ENCODE data around the gene GTF2F1. TPM values are rescaled to one million over a fixed set of nuclear protein-coding genes. Genes with fewer than 3 reads are reported as not detected.
"Not testable (repeated sequence)": the region's sequence is repeated elsewhere in the genome, so short reads cannot be mapped to it uniquely, and the experiment has no call there.

The GTF2F1 gene
- total and polyA plus RNA-seq, 8 donors: 28.3 to 49.3 (median 35.9) TPM

- FAIRE-seq (no peak), ATAC-seq (peak in 3 of 4 donors; percentile 12 to 44 (median 20)), DNase-seq (peak in 1 of 6 donors; percentile 31)
- Histone ChIP-seq H3K27me3 (no peaks in the 10 kb centered on the region), H3K27ac (peak overlapping the region; percentile 14 to 73 (median 56)), H3K4me3 (peak overlapping the region; percentile 76 to 94 (median 90)), H3K9me3 (no peaks in the 10 kb centered on the region), H3K4me1 (peaks cover 0 to 6% (median 6%) of the 10 kb centered on the region in 3 donors), H3K36me3 (peaks cover 2 to 24% (median 10%) of the 10 kb centered on the region in 3 donors)
- 0% methylated on average over 6 to 7 of the region's 7 CpGs for WGBS, 2 donors
- intact Hi-C loops (cut with DNase I): no loop called here
- TF ChIP-seq CTCF (IDR thresholded peaks at IDR 0.05): no peak
Measured at GRCh38 chr19:6362027-6362350, 31.0 kb downstream of the GTF2F1 start.

- H3K9me3 ChIP-seq; FAIRE-seq; ATAC-seq; H3K4me1 ChIP-seq; intact Hi-C loops (cut with DNase I); H3K27me3 ChIP-seq; DNase-seq: not testable (repeated sequence)
- WGBS, 2 donors: 96% methylated on average over 10 of the region's 10 CpGs
- Histone ChIP-seq H3K4me3 (peak overlapping the region in 3 of 4 donors; percentile 76 to 94 (median 87)), H3K27ac (peak overlapping the region in 2 of 4 donors; percentile 67 to 73), H3K36me3 (peaks cover 0 to 13% (median 4%) of the 10 kb centered on the region in 3 donors)
Measured at GRCh38 chr19:6360857-6361216, 32.1 kb downstream of the GTF2F1 start.

GRCh38 chr19:6360445-6360844 is 32.5 kb downstream of the GTF2F1 start:
- FAIRE-seq; H3K4me1 ChIP-seq; H3K27ac ChIP-seq; DNase-seq; ATAC-seq; H3K9me3 ChIP-seq; H3K4me3 ChIP-seq; H3K36me3 ChIP-seq; H3K27me3 ChIP-seq; intact Hi-C loops (cut with DNase I): not testable (repeated sequence)
- WGBS, 2 donors: 91 to 97% methylated on average over 12 of the region's 12 CpGs

- Histone ChIP-seq H3K4me3 (no peak overlapping the region), H3K27ac (no peak overlapping the region), H3K36me3 (peaks cover 0 to 2% (median 0%) of the 10 kb centered on the region in 3 donors), H3K9me3 (no peaks in the 10 kb centered on the region), H3K4me1 (peaks cover 0 to 6% (median 6%) of the 10 kb centered on the region in 3 donors), H3K27me3 (no peaks in the 10 kb centered on the region)
- intact Hi-C loops (cut with DNase I): no loop called here
- no peak for FAIRE-seq
- DNase-seq: no peak
- ATAC-seq: no peak
- TF ChIP-seq CTCF (IDR thresholded peaks at IDR 0.05): no peak
- 84 to 88% methylated on average over 5 of the region's 5 CpGs for WGBS, 2 donors
Measured at GRCh38 chr19:6359568-6360341, 33.2 kb downstream of the GTF2F1 start.

- 39 to 49% methylated on average over 7 to 9 of the region's 9 CpGs for WGBS, 2 donors
- FAIRE-seq (no peak), ATAC-seq (no peak), DNase-seq (no peak)
- Histone ChIP-seq H3K36me3 (no peaks in the 10 kb centered on the region), H3K9me3 (no peaks in the 10 kb centered on the region), H3K27me3 (no peaks in the 10 kb centered on the region), H3K4me1 (peaks cover 0 to 6% (median 6%) of the 10 kb centered on the region in 3 donors), H3K4me3 (no peak overlapping the region), H3K27ac (no peak overlapping the region)
- intact Hi-C loops (cut with DNase I): no loop called here
- no peak for TF ChIP-seq CTCF (IDR thresholded peaks at IDR 0.05)
Measured at GRCh38 chr19:6358003-6358402, 35.0 kb downstream of the GTF2F1 start.

- ATAC-seq: no peak
- Histone ChIP-seq H3K4me1 (peaks cover 0 to under 1% (median 0%) of the 10 kb centered on the region in 3 donors), H3K27me3 (no peaks in the 10 kb centered on the region), H3K27ac (no peak overlapping the region), H3K36me3 (no peaks in the 10 kb centered on the region), H3K4me3 (no peak overlapping the region), H3K9me3 (no peaks in the 10 kb centered on the region)
- DNase-seq: peak in 1 of 6 donors; percentile 20
- intact Hi-C loops (cut with DNase I): no loop called here
- 84 to 88% methylated on average over 14 of the region's 14 CpGs for WGBS, 2 donors
- no peak for TF ChIP-seq CTCF (IDR thresholded peaks at IDR 0.05)
- no peak for FAIRE-seq
Measured at GRCh38 chr19:6357174-6357573, 35.8 kb downstream of the GTF2F1 start.

- FAIRE-seq; H3K27ac ChIP-seq; intact Hi-C loops (cut with DNase I); ATAC-seq; H3K9me3 ChIP-seq; H3K27me3 ChIP-seq; H3K4me3 ChIP-seq; H3K36me3 ChIP-seq; H3K4me1 ChIP-seq: not testable (repeated sequence)
- 88 to 93% methylated on average over 25 to 39 of the region's 46 CpGs for WGBS, 2 donors
- DNase-seq: peak in 1 of 6 donors; percentile 24
Measured at GRCh38 chr19:6355321-6356040, 37.5 kb downstream of the GTF2F1 start.
